ENCODE measurements around the gene HDAC7. TPM values are rescaled to one million over a fixed set of nuclear protein-coding genes. Genes with fewer than 3 reads are reported as not detected.

Gene HDAC7
- total and polyA plus RNA-seq, 2 experiments from 2014 or later, result 41.3 to 60.1 TPM

DNA sequence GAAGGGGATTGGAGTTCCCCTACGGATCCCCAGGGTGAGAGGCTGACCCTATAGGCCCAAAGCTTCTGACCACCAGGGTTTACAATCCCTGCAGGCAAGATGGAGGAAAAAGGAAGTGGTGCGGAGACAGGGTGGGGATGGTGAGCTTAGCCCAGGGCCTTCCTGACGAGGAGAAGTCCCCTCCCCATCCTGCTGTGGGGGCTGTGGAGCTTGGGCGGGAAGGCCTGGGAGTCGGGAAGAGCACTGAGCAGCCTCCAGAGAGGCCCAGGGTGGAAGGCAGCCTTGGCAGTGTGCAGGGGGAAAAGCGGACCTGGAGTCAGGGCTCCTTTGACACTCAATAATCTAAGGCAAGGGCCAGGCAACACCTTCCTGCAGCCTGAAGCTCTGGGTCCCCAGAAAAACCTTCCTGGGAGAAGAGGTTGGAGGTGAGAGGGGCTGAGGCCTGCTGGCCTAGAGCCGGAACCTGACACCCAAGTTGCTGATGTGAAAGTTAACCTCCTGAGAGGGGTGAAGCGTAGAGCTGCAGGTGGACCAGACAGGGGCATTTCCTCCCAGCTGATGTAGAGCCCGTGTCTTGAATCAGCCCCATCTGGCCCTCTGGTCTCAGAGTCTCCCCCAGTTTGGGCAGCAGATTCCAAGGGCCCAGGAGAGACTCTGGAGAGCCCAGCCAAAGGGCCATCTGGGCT, 6.0 kb downstream of the HDAC7 start:
- peaks cover 88% of the 10 kb centered on the region for H3K4me1 Mint-ChIP-seq
- Histone ChIP-seq H3K4me2 (peak overlapping the region; percentile 94), H2AFZ (no peak overlapping the region), H3K9me2 (ENCODE audit: insufficient read depth) (no peaks in the 10 kb centered on the region), H3K4me3 (peak overlapping the region; percentile 62), H3K36me3 (ENCODE audit: insufficient read depth) (no peaks in the 10 kb centered on the region; the same call in 1 of the 2 replicates), H3K79me2 (replicated peaks; ENCODE audit: insufficient read depth) (peaks cover 88% of the 10 kb centered on the region), H3K27me3 (ENCODE audit: insufficient read depth) (no peaks in the 10 kb centered on the region), H3F3A (replicated peaks; ENCODE audit: low read depth) (peaks cover 25% of the 10 kb centered on the region), H4K20me1 (replicated peaks; ENCODE audit: insufficient read depth) (peaks cover 35% of the 10 kb centered on the region), H3K4me1 (ENCODE audit: insufficient read depth) (peaks cover 87% of the 10 kb centered on the region), H3K27ac (ENCODE audit: low read depth) (peak overlapping the region; percentile 98)
- peaks cover 11% of the 10 kb centered on the region for H3K36me3 Mint-ChIP-seq (ENCODE audit: low read depth)
- H3K4me3 Mint-ChIP-seq, result peak overlapping the region; percentile 70
- H3K9me3 Mint-ChIP-seq, result no peaks in the 10 kb centered on the region
- ATAC-seq (peak; percentile 2; the same call in 2 of the 3 replicates), DNase-seq (ENCODE audit: low spot score) (peak; percentile 50)
- TF ChIP-seq, protein P1, sequence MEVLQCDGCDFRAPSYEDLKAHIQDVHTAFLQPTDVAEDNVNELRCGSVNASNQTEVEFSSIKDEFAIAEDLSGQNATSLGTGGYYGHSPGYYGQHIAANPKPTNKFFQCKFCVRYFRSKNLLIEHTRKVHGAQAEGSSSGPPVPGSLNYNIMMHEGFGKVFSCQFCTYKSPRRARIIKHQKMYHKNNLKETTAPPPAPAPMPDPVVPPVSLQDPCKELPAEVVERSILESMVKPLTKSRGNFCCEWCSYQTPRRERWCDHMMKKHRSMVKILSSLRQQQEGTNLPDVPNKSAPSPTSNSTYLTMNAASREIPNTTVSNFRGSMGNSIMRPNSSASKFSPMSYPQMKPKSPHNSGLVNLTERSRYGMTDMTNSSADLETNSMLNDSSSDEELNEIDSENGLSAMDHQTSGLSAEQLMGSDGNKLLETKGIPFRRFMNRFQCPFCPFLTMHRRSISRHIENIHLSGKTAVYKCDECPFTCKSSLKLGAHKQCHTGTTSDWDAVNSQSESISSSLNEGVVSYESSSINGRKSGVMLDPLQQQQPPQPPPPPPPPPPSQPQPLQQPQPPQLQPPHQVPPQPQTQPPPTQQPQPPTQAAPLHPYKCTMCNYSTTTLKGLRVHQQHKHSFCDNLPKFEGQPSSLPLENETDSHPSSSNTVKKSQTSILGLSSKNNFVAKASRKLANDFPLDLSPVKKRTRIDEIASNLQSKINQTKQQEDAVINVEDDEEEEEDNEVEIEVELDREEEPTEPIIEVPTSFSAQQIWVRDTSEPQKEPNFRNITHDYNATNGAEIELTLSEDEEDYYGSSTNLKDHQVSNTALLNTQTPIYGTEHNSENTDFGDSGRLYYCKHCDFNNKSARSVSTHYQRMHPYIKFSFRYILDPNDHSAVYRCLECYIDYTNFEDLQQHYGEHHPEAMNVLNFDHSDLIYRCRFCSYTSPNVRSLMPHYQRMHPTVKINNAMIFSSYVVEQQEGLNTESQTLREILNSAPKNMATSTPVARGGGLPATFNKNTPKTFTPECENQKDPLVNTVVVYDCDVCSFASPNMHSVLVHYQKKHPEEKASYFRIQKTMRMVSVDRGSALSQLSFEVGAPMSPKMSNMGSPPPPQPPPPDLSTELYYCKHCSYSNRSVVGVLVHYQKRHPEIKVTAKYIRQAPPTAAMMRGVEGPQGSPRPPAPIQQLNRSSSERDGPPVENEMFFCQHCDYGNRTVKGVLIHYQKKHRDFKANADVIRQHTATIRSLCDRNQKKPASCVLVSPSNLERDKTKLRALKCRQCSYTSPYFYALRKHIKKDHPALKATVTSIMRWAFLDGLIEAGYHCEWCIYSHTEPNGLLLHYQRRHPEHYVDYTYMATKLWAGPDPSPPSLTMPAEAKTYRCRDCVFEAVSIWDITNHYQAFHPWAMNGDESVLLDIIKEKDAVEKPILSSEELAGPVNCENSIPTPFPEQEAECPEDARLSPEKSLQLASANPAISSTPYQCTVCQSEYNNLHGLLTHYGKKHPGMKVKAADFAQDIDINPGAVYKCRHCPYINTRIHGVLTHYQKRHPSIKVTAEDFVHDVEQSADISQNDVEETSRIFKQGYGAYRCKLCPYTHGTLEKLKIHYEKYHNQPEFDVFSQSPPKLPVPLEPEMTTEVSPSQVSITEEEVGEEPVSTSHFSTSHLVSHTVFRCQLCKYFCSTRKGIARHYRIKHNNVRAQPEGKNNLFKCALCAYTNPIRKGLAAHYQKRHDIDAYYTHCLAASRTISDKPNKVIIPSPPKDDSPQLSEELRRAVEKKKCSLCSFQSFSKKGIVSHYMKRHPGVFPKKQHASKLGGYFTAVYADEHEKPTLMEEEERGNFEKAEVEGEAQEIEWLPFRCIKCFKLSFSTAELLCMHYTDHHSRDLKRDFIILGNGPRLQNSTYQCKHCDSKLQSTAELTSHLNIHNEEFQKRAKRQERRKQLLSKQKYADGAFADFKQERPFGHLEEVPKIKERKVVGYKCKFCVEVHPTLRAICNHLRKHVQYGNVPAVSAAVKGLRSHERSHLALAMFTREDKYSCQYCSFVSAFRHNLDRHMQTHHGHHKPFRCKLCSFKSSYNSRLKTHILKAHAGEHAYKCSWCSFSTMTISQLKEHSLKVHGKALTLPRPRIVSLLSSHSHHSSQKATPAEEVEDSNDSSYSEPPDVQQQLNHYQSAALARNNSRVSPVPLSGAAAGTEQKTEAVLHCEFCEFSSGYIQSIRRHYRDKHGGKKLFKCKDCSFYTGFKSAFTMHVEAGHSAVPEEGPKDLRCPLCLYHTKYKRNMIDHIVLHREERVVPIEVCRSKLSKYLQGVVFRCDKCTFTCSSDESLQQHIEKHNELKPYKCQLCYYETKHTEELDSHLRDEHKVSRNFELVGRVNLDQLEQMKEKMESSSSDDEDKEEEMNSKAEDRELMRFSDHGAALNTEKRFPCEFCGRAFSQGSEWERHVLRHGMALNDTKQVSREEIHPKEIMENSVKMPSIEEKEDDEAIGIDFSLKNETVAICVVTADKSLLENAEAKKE (CRISPR knock-in tag; IDR thresholded peaks at IDR 0.05), result no peak
- TF ChIP-seq CREB1 (CRISPR knock-in tag; IDR thresholded peaks at IDR 0.05; ENCODE audit: low read depth) (no peak), STAT1 (IDR thresholded peaks at IDR 0.05; ENCODE audit: unreplicated experiment) (no peak), ZNF331 (CRISPR knock-in tag; IDR thresholded peaks at IDR 0.05; ENCODE audit: low read depth) (no peak), POLR2AphosphoS5 (IDR thresholded peaks at IDR 0.05; ENCODE audit: low read depth) (no peak), EZH2 (IDR thresholded peaks at IDR 0.05; ENCODE audit: low read depth, unreplicated experiment) (no peak), CTCF (conservative IDR thresholded peaks at IDR 0.05; ENCODE audit: low read depth in 2 of 2) (no peak), JUNB (IDR thresholded peaks at IDR 0.05; ENCODE audit: unreplicated experiment) (no peak), EZH2phosphoT487 (IDR thresholded peaks at IDR 0.05; ENCODE audit: unreplicated experiment) (no peak), ZNF114 (CRISPR knock-in tag; IDR thresholded peaks at IDR 0.05) (no peak), NANOG (IDR thresholded peaks at IDR 0.05; ENCODE audit: borderline replicate concordance) (no peak)
- TF ChIP-seq, protein P2, sequence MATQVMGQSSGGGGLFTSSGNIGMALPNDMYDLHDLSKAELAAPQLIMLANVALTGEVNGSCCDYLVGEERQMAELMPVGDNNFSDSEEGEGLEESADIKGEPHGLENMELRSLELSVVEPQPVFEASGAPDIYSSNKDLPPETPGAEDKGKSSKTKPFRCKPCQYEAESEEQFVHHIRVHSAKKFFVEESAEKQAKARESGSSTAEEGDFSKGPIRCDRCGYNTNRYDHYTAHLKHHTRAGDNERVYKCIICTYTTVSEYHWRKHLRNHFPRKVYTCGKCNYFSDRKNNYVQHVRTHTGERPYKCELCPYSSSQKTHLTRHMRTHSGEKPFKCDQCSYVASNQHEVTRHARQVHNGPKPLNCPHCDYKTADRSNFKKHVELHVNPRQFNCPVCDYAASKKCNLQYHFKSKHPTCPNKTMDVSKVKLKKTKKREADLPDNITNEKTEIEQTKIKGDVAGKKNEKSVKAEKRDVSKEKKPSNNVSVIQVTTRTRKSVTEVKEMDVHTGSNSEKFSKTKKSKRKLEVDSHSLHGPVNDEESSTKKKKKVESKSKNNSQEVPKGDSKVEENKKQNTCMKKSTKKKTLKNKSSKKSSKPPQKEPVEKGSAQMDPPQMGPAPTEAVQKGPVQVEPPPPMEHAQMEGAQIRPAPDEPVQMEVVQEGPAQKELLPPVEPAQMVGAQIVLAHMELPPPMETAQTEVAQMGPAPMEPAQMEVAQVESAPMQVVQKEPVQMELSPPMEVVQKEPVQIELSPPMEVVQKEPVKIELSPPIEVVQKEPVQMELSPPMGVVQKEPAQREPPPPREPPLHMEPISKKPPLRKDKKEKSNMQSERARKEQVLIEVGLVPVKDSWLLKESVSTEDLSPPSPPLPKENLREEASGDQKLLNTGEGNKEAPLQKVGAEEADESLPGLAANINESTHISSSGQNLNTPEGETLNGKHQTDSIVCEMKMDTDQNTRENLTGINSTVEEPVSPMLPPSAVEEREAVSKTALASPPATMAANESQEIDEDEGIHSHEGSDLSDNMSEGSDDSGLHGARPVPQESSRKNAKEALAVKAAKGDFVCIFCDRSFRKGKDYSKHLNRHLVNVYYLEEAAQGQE (IDR thresholded peaks at IDR 0.05; ENCODE audit: unreplicated experiment), result no peak
- TF ChIP-seq, protein P3, sequence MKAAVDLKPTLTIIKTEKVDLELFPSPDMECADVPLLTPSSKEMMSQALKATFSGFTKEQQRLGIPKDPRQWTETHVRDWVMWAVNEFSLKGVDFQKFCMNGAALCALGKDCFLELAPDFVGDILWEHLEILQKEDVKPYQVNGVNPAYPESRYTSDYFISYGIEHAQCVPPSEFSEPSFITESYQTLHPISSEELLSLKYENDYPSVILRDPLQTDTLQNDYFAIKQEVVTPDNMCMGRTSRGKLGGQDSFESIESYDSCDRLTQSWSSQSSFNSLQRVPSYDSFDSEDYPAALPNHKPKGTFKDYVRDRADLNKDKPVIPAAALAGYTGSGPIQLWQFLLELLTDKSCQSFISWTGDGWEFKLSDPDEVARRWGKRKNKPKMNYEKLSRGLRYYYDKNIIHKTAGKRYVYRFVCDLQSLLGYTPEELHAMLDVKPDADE (IDR thresholded peaks at IDR 0.05), result no peak
- peak overlapping the region; percentile 94 for H3K27ac Mint-ChIP-seq
- H3K27me3 Mint-ChIP-seq (ENCODE audit: insufficient read depth, low read depth, poor library complexity), result peaks cover 9% of the 10 kb centered on the region

All from GM23338 (cell line).